ENCODE results near the gene ECM1. TPM values are rescaled to one million over a fixed set of nuclear protein-coding genes. Genes with fewer than 3 reads are reported as not detected.

ECM1 gene
- total and polyA plus RNA-seq, 2 donors (not counting 1 experiment from before 2014, with no cell fraction given) = 1.9 to 2.3 TPM

DNA sequence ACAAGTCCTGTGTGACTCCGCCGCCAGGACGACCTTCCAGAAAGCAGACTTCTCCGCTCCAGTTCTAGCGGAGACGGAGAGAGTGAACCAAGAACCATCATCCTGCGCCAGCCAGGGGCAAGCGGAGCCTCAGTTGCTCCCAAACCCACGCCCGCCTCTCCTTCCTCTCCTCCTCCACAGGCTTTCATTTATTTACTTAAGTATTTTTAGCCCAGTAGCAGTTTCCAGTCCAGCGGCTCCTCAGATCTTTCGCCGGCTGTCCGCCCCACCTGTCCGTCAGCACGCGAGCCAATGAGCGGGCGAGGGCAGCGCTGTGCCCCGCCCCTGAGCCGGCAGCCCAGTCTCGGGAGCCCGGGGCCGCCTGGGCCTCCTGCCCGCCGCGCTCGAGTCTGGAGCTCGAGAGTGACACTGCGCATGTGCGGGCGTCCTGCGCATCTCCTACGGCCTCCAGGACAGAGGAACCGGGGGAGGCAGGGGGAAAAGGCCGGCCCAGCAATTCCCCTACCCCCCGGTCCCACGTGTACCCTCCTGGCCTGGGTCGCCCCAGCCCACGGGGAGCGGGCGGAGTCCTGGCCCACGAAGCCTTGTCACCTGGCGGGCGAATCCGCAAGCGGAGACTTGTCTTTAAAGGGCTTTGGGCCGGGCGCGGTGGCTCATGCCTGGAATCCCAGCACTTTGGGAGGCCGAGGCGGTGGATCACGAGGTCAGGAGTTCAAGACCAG lies 7.6 kb downstream of the ECM1 start, which contains the start of gene FALEC:
Gene FALEC, plus strand, starts transcription at position 425 of the 722 bp plus-strand sequence.
- peaks cover 22 to 26% of the 10 kb centered on the region in 2 donors for H3K4me1 ChIP-seq (ENCODE audit: control insufficient read depth in 2 of 2, insufficient read depth in 2 of 2, low read length in 2 of 2)
- TF ChIP-seq, protein P1, sequence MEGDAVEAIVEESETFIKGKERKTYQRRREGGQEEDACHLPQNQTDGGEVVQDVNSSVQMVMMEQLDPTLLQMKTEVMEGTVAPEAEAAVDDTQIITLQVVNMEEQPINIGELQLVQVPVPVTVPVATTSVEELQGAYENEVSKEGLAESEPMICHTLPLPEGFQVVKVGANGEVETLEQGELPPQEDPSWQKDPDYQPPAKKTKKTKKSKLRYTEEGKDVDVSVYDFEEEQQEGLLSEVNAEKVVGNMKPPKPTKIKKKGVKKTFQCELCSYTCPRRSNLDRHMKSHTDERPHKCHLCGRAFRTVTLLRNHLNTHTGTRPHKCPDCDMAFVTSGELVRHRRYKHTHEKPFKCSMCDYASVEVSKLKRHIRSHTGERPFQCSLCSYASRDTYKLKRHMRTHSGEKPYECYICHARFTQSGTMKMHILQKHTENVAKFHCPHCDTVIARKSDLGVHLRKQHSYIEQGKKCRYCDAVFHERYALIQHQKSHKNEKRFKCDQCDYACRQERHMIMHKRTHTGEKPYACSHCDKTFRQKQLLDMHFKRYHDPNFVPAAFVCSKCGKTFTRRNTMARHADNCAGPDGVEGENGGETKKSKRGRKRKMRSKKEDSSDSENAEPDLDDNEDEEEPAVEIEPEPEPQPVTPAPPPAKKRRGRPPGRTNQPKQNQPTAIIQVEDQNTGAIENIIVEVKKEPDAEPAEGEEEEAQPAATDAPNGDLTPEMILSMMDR (IDR thresholded peaks at IDR 0.05) = no peak
- TF ChIP-seq EZH2 (IDR thresholded peaks at IDR 0.05; ENCODE audit: borderline replicate concordance, insufficient read depth, low read depth, low read length, poor library complexity, severe bottlenecking) = no peak
- H3K27ac Mint-ChIP-seq = peak within 1 kb of the TSS; percentile 83
- H3K9ac ChIP-seq (ENCODE audit: low read length) = peak within 1 kb of the TSS; percentile 76
- CTCF ChIA-PET = interaction anchor here (0.9 to 3.3 kb wide), 6 partner anchors 17 to 259 kb away, joined by 3 to 11 read pairs (median 4); no protein-coding TSS in a partner anchor
- H3K9me3 Mint-ChIP-seq (ENCODE audit: insufficient read depth) = no peaks in the 10 kb centered on the region
- POLR2A ChIA-PET = interaction anchor here (0.6 to 2.4 kb wide), 9 partner anchors 14 to 628 kb away, joined by 3 to 24 read pairs (median 5); partner anchors contain the start of genes ENSA, RPRD2 and TARS2
- no peaks in the 10 kb centered on the region for H4K20me1 ChIP-seq (ENCODE audit: control insufficient read depth, insufficient read depth, low read length, poor library complexity, severe bottlenecking)
- no peaks in the 10 kb centered on the region for H3K36me3 ChIP-seq (replicated peaks in 1 of 2; ENCODE audit: control extremely low read depth in 1 of 2, control insufficient read depth in 1 of 2, extremely low read depth in 1 of 2, insufficient read depth in 2 of 2, low read length in 1 of 2)
- peak within 1 kb of the TSS; percentile 90 for H3K4me3 Mint-ChIP-seq
- peaks cover 25% of the 10 kb centered on the region for H3K4me1 Mint-ChIP-seq
- peaks cover 3% of the 10 kb centered on the region for H3K79me2 ChIP-seq (ENCODE audit: control insufficient read depth, insufficient read depth, low read length)
- H2AFZ ChIP-seq (ENCODE audit: insufficient read depth, low read depth, low read length, poor library complexity, severe bottlenecking) = peak within 1 kb of the TSS; percentile 98
- under 1% methylated on average over 52 of the region's 54 CpGs for WGBS (ENCODE audit: insufficient coverage)
- peak; percentile 99 for ATAC-seq (ENCODE audit: low read depth)
- peak; percentile 94 for DNase-seq
- H3K9me3 ChIP-seq (ENCODE audit: control extremely low read depth in 1 of 3, control insufficient read depth in 2 of 3, insufficient read depth in 1 of 3, low read length in 2 of 3) = no peaks in the 10 kb centered on the region
- peak within 1 kb of the TSS; percentile 59 to 78 for H3K27ac ChIP-seq (ENCODE audit: low read length in 2 of 2)
- H3K27me3 ChIP-seq (replicated peaks in 1 of 4; ENCODE audit: control extremely low read depth in 1 of 4, control insufficient read depth in 3 of 4, insufficient read depth in 4 of 4, low read length in 3 of 4) = no peaks in the 10 kb centered on the region
- H3K4me3 ChIP-seq (ENCODE audit: control extremely low read depth in 1 of 5, extremely low read depth in 1 of 5, insufficient read depth in 1 of 5, low read depth in 2 of 5, low read length in 4 of 5) = peak within 1 kb of the TSS; percentile 50 to 86 (median 80)
- peak within 1 kb of the TSS; percentile 95 for H3K4me2 ChIP-seq (replicated peaks; ENCODE audit: low read depth, low read length, poor library complexity, severe bottlenecking)
- H3K27me3 Mint-ChIP-seq = no peaks in the 10 kb centered on the region
- intact Hi-C loops (cut with micrococcal nuclease) = loop anchor here (1.0 to 5.0 kb wide), 6 partner anchors 28 to 261 kb away; partner anchors contain the start of genes ENSA, GOLPH3L and TARS2
